Retinal pigment epithelial cell (primary cell): ENCODE data around the gene DAPK2.

ENCODE experiments used
- DNase-seq: peaks from one replicate; pipeline ENCODE4 v3.0.0-alpha.2; 2010; ENCODE audit warnings: low read depth
- H3K4me3 ChIP-seq: 2 replicates; pipeline ENCODE4 v1.5.1; 2011; ENCODE audit warnings: mild to moderate bottlenecking, low read length, control low read depth, moderate library complexity
- CTCF ChIP-seq: conservative IDR thresholded peaks from 2 replicates; pipeline ENCODE4 v1.5.1; 2011; ENCODE audit warnings: low read depth, low read length, control low read depth, inconsistent platforms

Gene DAPK2

GRCh38 chr15:64030123-64030522, 16.2 kb downstream of the DAPK2 start:
- no peak overlapping the region for H3K4me3 ChIP-seq
- no peak for DNase-seq
- no peak for TF ChIP-seq CTCF

- no peak overlapping the region for H3K4me3 ChIP-seq
- DNase-seq: no peak
- TF ChIP-seq CTCF: no peak
Observed at GRCh38 chr15:64029633-64030032, 16.7 kb downstream of the DAPK2 start.

- no peak overlapping the region for H3K4me3 ChIP-seq
- no peak for TF ChIP-seq CTCF
Observed at GRCh38 chr15:64029110-64029509, 17.2 kb downstream of the DAPK2 start.

GRCh38 chr15:64026591-64026990, 19.7 kb downstream of the DAPK2 start:
- no peak for DNase-seq
- no peak for TF ChIP-seq CTCF

More at GRCh38 chr15:64029110-64029509, 17.2 kb downstream of the DAPK2 start:
- DNase-seq: no peak

GRCh38 chr15:64024172-64025050, 21.9 kb downstream of the DAPK2 start:
- no peak for DNase-seq
- H3K4me3 ChIP-seq: no peak overlapping the region
- TF ChIP-seq CTCF: no peak

More at GRCh38 chr15:64026591-64026990, 19.7 kb downstream of the DAPK2 start:
- H3K4me3 ChIP-seq: no peak overlapping the region

- no peak overlapping the region for H3K4me3 ChIP-seq
- TF ChIP-seq CTCF: no peak
- DNase-seq: no peak
Observed at GRCh38 chr15:64023220-64023619, 23.1 kb downstream of the DAPK2 start.

GRCh38 chr15:64022571-64022970, 23.7 kb downstream of the DAPK2 start:
- no peak for DNase-seq
- no peak overlapping the region for H3K4me3 ChIP-seq
- no peak for TF ChIP-seq CTCF
